ENCODE results near the gene GGT5. TPM values are rescaled to one million over a fixed set of nuclear protein-coding genes. Genes with fewer than 3 reads are reported as not detected.

Gene GGT5
- total RNA-seq, 1 donor = 4.4 TPM

- H3K4me3 ChIP-seq (ENCODE audit: low read depth, low read length) = no peak overlapping the region
- DNase-seq (ENCODE audit: low read depth) = no peak
- TF ChIP-seq CTCF (IDR thresholded peaks at IDR 0.05; ENCODE audit: insufficient read depth, low read length) = no peak
Measured at GRCh38 chr22:24190596-24191208, 54.2 kb downstream of the GGT5 start.

- no peak for TF ChIP-seq CTCF (IDR thresholded peaks at IDR 0.05; ENCODE audit: insufficient read depth, low read length)
- no peak for DNase-seq (ENCODE audit: low read depth)
- no peak overlapping the region for H3K4me3 ChIP-seq (ENCODE audit: low read depth, low read length)
Measured at GRCh38 chr22:24190159-24190540, 54.7 kb downstream of the GGT5 start.

- DNase-seq (ENCODE audit: low read depth) = peak; percentile 72
Measured at GRCh38 chr22:24189249-24190158, 55.4 kb downstream of the GGT5 start.

GRCh38 chr22:24188705-24189248, 56.1 kb downstream of the GGT5 start:
- no peak for TF ChIP-seq CTCF (IDR thresholded peaks at IDR 0.05; ENCODE audit: insufficient read depth, low read length)
- no peak overlapping the region for H3K4me3 ChIP-seq (ENCODE audit: low read depth, low read length)
- DNase-seq (ENCODE audit: low read depth) = no peak

More at GRCh38 chr22:24189249-24190158, 55.4 kb downstream of the GGT5 start:
- peak; percentile 95 for TF ChIP-seq CTCF (IDR thresholded peaks at IDR 0.05; ENCODE audit: insufficient read depth, low read length)
- H3K4me3 ChIP-seq (ENCODE audit: low read depth, low read length) = no peak overlapping the region

GRCh38 chr22:24187731-24188644, 56.9 kb downstream of the GGT5 start:
- no peak for DNase-seq (ENCODE audit: low read depth)
- no peak overlapping the region for H3K4me3 ChIP-seq (ENCODE audit: low read depth, low read length)
- TF ChIP-seq CTCF (IDR thresholded peaks at IDR 0.05; ENCODE audit: insufficient read depth, low read length) = no peak
